ENCODE measurements around the gene KRTAP12-3.

KRTAP12-3 gene

GRCh38 chr21:44699502-44700001, 41.8 kb downstream of the KRTAP12-3 start:
- DNase-seq (ENCODE audit: insufficient read length, low spot score) (no peak), FAIRE-seq (no peak)
- no peak for TF ChIP-seq CTCF (IDR thresholded peaks at IDR 0.05; ENCODE audit: insufficient read depth, missing control alignments)

GRCh38 chr21:44700101-44701022, 42.6 kb downstream of the KRTAP12-3 start:
- DNase-seq (ENCODE audit: insufficient read length, low spot score): no peak
- no peak for FAIRE-seq
- no peak for TF ChIP-seq CTCF (IDR thresholded peaks at IDR 0.05; ENCODE audit: insufficient read depth, missing control alignments)

GRCh38 chr21:44701023-44701400, 43.3 kb downstream of the KRTAP12-3 start:
- no peak for FAIRE-seq
- no peak for DNase-seq (ENCODE audit: insufficient read length, low spot score)
- no peak for TF ChIP-seq CTCF (IDR thresholded peaks at IDR 0.05; ENCODE audit: insufficient read depth, missing control alignments)

GRCh38 chr21:44701541-44701940, 43.8 kb downstream of the KRTAP12-3 start:
- TF ChIP-seq CTCF (IDR thresholded peaks at IDR 0.05; ENCODE audit: insufficient read depth, missing control alignments): no peak
- DNase-seq (ENCODE audit: insufficient read length, low spot score) (no peak), FAIRE-seq (no peak)

- no peak for TF ChIP-seq CTCF (IDR thresholded peaks at IDR 0.05; ENCODE audit: insufficient read depth, missing control alignments)
- no peak for DNase-seq (ENCODE audit: insufficient read length, low spot score)
- no peak for FAIRE-seq
Observed at GRCh38 chr21:44702111-44702972, 44.6 kb downstream of the KRTAP12-3 start.

- no peak for FAIRE-seq
- TF ChIP-seq CTCF (IDR thresholded peaks at IDR 0.05; ENCODE audit: insufficient read depth, missing control alignments): no peak
Observed at GRCh38 chr21:44702973-44703730, 45.4 kb downstream of the KRTAP12-3 start.

More at GRCh38 chr21:44702973-44703730, 45.4 kb downstream of the KRTAP12-3 start:
- no peak for DNase-seq (ENCODE audit: insufficient read length, low spot score)

All from D721Med (cell line).